Activated CD4-positive, alpha-beta T cell treated with anti-CD3 and anti-CD28 coated beads, Interleukin-2, amount 10 ng/mL, durations not matched to agents 24 days and 14 days (primary cell): ENCODE data around the gene ADAMTS7. TPM values are rescaled to one million over a fixed set of nuclear protein-coding genes. Genes with fewer than 3 reads are reported as not detected.
"Not testable (repeated sequence)": the region's sequence is repeated elsewhere in the genome, so short reads cannot be mapped to it uniquely, and the experiment has no call there.

Experiments
- DNase-seq: peaks from one replicate; pipeline ENCODE4 v3.0.0; 2022
- H3K27ac Mint-ChIP-seq: one replicate; pipeline ENCODE4 v1.8.0; 2022; ENCODE audit warnings: mild to moderate bottlenecking, mixed read lengths
- H3K27me3 Mint-ChIP-seq: one replicate; pipeline ENCODE4 v1.8.0; 2022; ENCODE audit warnings: mixed read lengths
- H3K36me3 Mint-ChIP-seq: one replicate; pipeline ENCODE4 v1.8.0; 2022; ENCODE audit warnings: low read depth, mild to moderate bottlenecking, mixed read lengths
- H3K4me1 Mint-ChIP-seq: one replicate; pipeline ENCODE4 v1.8.0; 2021; ENCODE audit warnings: mixed read lengths
- H3K4me3 Mint-ChIP-seq: one replicate; pipeline ENCODE4 v1.8.0; 2022; ENCODE audit warnings: mild to moderate bottlenecking, moderate library complexity, mixed read lengths
- H3K9me3 Mint-ChIP-seq: one replicate; pipeline ENCODE4 v1.8.0; 2021; ENCODE audit warnings: mixed read lengths
- intact Hi-C: fragments of 100-400 bp; cut with micrococcal nuclease; formaldehyde crosslinking; loops from one replicate; pipeline ENCODE4 v1.15.1; 2023
- total RNA-seq: library from RNA; stranded (reverse); gene quantifications from 2 replicates; pipeline ENCODE4 v1.2.3, GENCODE V29; 2022

Gene ADAMTS7
- total RNA-seq, 1 donor from 2014 or later: 1.3 TPM

DNA sequence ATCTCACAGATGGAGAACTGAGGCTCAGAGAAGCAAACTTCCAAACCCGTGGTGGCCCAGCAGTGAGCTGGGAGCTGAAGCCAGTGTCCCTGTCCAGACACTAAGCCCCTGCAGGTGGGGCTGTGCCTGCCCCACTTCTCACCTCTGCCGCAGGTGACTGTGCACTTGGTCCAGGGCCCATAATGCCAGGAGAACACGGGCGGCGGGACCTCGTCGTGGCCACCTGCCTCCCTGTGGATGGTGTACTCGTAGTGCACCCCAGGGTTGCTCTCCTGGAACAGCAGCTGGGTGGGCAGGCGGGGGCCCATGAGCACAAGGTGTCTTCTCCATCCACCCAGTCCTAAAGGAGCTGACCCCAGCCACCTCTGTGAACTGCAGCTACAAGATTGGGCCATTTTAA is 40.2 kb downstream of the ADAMTS7 start:
- not testable (repeated sequence) for H3K27me3 Mint-ChIP-seq, H3K4me1 Mint-ChIP-seq, DNase-seq, H3K4me3 Mint-ChIP-seq, H3K27ac Mint-ChIP-seq, H3K36me3 Mint-ChIP-seq, H3K9me3 Mint-ChIP-seq
- intact Hi-C loops: loop anchor here (10.0 kb wide), 1 partner anchor 796 kb away; no protein-coding TSS in a partner anchor

DNA sequence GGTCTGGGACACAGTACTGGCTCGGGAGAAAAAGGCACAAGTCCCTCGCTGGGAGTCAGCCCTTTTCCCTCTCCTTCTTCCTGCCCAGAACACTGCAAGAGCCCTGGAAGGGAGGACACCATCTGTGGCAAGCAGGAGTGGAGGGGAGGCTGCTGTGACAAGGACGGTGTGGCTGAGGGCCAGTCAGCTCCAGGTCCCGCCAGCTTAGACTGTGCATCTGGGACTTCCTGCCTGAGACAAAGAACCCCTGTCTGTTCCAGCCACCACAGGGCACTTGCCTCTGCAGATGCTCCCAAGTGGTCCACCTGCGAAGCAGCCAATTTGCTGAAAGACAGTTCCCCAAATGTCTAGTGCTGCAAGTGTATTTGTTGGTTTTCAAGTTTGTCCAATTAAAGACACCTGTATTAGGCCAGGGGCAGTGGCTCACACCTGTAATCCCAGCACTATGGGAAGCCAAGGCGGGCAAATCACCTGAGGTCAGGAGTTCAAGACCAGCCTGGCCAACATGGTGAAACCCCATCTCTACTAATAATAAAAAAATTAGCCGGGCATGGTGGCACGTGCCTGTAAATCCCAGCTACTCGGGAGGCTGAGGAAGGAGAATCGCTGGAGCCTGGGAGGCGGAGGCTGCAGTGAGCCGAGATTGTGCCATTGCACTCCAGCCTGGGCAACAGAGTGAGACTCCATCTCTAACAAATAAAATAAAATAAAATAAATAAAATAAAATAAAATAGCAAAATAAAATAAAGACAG is 41.6 kb downstream of the ADAMTS7 start:
- not testable (repeated sequence) for H3K4me1 Mint-ChIP-seq, H3K4me3 Mint-ChIP-seq, H3K27me3 Mint-ChIP-seq, H3K9me3 Mint-ChIP-seq, DNase-seq, H3K36me3 Mint-ChIP-seq, H3K27ac Mint-ChIP-seq
- intact Hi-C loops: loop anchor here (10.0 kb wide), 1 partner anchor 795 kb away; no protein-coding TSS in a partner anchor

GRCh38 chr15:78768531-78769408 is 42.5 kb downstream of the ADAMTS7 start:
- Mint-ChIP-seq H3K4me1 (no peaks in the 10 kb centered on the region), H3K4me3 (no peak overlapping the region), H3K27ac (peak overlapping the region; percentile 37), H3K9me3 (no peaks in the 10 kb centered on the region), H3K36me3 (no peaks in the 10 kb centered on the region), H3K27me3 (no peaks in the 10 kb centered on the region)
- DNase-seq: no peak
- intact Hi-C loops: no loop called here

DNA sequence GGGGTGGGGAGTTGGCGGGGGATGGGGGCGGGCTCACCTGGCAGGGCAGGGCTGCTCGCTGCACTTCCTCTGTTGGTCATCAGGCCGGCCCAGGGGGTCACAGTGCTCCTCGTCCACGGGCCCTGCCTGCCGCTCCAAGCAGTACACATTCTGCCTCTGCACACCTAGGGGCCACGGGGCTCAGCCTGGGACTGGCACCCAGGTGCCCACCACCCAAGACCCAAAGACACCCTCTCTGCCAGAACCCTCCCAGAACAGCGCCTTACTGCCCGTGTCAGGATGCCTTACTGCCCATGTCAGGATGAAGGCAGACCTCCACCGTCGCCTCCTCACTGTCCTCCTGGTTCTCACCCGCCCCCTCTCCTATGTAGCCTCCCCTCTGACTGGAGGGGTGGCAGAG is 43.2 kb downstream of the ADAMTS7 start:
- Mint-ChIP-seq H3K4me1 (peaks cover 2% of the 10 kb centered on the region), H3K9me3 (no peaks in the 10 kb centered on the region)

DNA sequence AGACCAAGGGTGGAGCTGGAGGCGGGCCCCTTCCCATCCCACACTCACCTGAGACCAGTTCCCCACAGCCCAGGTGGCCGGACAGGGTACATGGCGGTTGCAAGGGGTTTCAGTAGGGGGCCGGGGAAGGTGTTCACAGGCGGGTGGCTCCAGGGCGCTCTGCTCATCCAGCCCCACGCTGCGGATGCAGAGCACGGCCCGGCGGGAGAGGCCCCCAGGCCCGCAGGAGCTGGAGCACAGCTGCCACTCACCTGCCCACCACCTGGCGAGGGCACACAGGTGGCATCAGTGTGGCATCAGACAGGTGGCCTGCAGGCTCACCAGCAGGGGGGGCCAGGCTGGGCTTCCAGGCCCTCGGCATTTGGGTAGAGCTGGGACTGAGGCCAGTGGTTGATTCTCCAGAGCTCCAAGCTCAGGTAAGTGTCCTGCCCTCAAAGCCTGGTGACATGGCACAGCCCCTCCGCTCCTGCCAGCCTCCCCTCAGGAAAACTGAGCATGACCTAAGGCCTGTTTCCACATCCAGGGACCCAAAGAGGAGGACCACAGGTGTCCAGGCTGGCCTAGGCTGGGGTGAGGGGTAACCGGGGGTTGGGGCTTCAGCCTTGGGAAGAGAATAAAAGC is 43.8 kb downstream of the ADAMTS7 start:
- no peaks in the 10 kb centered on the region for H3K9me3 Mint-ChIP-seq
- no peak overlapping the region for H3K27ac Mint-ChIP-seq
- intact Hi-C loops: no loop called here
- no peaks in the 10 kb centered on the region for H3K27me3 Mint-ChIP-seq
- peaks cover 2% of the 10 kb centered on the region for H3K4me1 Mint-ChIP-seq
- no peak for DNase-seq
- H3K4me3 Mint-ChIP-seq: no peak overlapping the region
- H3K36me3 Mint-ChIP-seq: no peaks in the 10 kb centered on the region

More for the DNA sequence above, 43.2 kb downstream of the ADAMTS7 start:
- DNase-seq: no peak
- no peak overlapping the region for H3K27ac Mint-ChIP-seq
- H3K4me3 Mint-ChIP-seq: no peak overlapping the region
- intact Hi-C loops: no loop called here
- no peaks in the 10 kb centered on the region for H3K27me3 Mint-ChIP-seq
- no peaks in the 10 kb centered on the region for H3K36me3 Mint-ChIP-seq

DNA sequence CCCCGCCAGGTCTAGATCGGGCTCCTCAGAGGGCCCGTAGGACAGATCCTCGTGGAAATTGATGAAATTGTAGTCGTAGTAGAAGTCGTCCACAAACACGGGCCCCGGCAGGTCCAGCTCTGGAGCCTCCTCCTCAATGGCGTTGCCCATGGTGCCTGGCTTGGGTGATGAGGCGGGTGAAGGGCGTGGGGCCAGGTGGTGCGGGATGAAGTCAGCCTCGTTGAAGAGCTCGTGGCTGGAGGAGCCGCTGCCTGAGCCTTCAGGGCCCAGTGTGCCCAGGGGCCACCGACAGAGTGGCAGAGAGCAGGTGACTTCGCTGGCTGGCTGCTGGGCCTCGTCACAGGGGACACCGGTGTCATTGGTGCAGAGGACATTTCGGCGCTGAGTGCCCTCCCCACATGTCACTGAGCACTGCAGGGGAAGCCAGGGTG is 44.6 kb downstream of the ADAMTS7 start:
- intact Hi-C loops: not testable (repeated sequence)

GRCh38 chr15:78766041-78766440 is 45.2 kb downstream of the ADAMTS7 start:
- H3K27me3 Mint-ChIP-seq: no peaks in the 10 kb centered on the region
- DNase-seq: no peak
- no peaks in the 10 kb centered on the region for H3K9me3 Mint-ChIP-seq
- H3K27ac Mint-ChIP-seq: no peak overlapping the region
- no peaks in the 10 kb centered on the region for H3K36me3 Mint-ChIP-seq
- peaks cover 12% of the 10 kb centered on the region for H3K4me1 Mint-ChIP-seq
- intact Hi-C loops: no loop called here
- H3K4me3 Mint-ChIP-seq: no peak overlapping the region

More for the DNA sequence above, 44.6 kb downstream of the ADAMTS7 start:
- not testable (repeated sequence) for H3K36me3 Mint-ChIP-seq, H3K4me1 Mint-ChIP-seq, H3K9me3 Mint-ChIP-seq, DNase-seq, H3K27ac Mint-ChIP-seq, H3K27me3 Mint-ChIP-seq, H3K4me3 Mint-ChIP-seq

DNA sequence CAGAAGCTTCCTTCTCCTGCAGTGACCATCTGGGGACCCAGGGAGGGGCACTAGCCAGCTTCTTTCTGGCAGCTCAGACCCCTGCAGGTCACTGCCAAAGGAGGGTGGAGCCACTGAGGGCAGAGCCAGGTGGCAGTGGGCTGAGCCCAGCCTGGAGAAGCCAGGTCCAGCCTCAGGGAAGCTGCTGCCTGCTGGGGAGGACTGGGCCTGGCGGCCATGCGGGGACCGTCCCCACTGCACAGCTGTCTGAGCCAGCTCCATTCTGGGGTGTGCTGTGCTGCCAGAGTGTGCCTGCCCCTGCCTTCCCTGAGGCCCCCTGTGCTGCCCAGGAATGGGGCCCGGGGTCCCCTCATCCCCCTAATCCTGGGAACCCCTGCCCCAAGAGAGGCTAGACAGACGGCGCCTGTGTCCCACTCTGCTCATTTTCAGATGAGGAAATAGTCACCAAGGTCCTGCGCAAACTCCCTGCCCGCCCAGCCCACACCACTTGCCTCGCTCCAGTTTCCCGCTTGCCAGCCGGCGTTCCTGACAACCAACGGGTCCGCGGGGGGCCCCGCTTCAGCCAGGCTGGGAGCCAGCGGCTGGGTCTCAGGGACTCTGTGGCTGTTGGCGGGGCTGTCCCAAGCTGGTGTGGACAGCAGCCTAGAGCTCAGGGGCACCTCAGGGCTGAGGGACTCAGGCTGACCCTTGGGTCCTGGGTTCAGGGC is 46.0 kb downstream of the ADAMTS7 start:
- H3K4me3 Mint-ChIP-seq, H3K36me3 Mint-ChIP-seq, H3K27me3 Mint-ChIP-seq, H3K9me3 Mint-ChIP-seq, H3K27ac Mint-ChIP-seq, intact Hi-C loops, DNase-seq: not testable (repeated sequence)
- peaks cover 16% of the 10 kb centered on the region for H3K4me1 Mint-ChIP-seq

DNA sequence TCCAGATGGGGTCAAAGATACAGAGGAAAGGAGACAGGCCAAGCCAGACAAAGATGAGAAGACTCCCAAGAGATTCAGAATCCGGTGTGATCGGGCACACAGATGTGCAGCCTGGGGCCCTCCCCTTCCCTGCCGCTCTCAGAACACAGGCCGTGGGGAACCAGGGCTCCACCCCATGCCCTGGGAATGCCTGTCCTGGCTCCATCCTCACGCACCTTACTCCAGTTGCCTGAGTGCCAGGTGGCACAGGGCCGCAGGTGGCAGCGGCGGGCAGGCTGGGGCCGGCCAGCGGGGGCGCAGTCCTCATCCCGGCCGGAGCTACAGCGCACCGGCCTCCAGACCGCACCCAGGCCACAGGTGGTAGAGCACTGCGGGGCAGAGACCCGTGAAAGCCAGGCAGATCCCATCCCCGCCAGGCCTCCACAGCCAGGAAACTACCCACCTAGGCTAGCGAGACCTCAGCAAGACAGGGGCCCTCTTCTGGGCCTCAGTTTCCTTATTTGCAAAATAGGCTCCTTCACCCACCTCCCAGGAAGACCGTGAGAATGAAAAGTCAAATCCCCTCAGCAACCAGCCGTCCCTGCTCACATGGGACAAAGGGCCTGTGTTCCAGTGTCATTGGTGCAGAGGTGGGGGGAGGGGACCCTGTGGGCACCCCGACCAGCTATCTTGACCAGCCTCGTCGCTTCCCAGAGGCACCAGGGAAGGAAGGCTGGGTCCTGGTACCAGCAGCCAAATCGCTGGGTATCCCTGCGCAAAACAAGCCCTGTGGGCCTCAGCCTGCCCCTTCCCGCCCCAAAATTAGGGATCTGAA is 46.7 kb downstream of the ADAMTS7 start:
- H3K4me3 Mint-ChIP-seq, H3K27me3 Mint-ChIP-seq, DNase-seq, intact Hi-C loops, H3K27ac Mint-ChIP-seq, H3K9me3 Mint-ChIP-seq, H3K36me3 Mint-ChIP-seq: not testable (repeated sequence)
- H3K4me1 Mint-ChIP-seq: peaks cover 16% of the 10 kb centered on the region

DNA sequence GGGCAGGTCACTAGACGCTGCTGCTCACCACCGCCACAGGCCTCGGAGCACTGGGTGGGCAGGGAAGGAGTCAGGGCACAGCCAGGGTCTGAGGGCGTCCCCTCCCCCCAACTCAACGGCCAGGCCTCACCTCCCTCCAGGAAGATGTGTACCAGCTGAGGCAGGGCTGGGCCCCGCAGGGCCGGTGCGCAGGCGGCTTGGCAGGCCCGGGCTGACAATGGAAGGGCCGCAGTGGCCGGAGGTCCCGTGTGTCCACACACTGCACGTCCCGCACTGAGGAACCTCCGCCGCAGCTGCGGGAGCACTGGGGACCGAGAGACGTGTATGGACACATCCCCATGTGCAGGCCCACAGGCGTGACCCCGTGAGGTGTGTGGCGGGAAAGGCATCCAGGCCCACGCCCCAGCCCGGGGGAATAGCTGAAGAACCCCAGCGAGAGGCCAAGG is 47.4 kb downstream of the ADAMTS7 start:
- no peaks in the 10 kb centered on the region for H3K27me3 Mint-ChIP-seq
- peaks cover 16% of the 10 kb centered on the region for H3K4me1 Mint-ChIP-seq
- H3K36me3 Mint-ChIP-seq: no peaks in the 10 kb centered on the region
- DNase-seq: no peak
- no peak overlapping the region for H3K4me3 Mint-ChIP-seq
- intact Hi-C loops: no loop called here
- no peak overlapping the region for H3K27ac Mint-ChIP-seq
- no peaks in the 10 kb centered on the region for H3K9me3 Mint-ChIP-seq

DNA sequence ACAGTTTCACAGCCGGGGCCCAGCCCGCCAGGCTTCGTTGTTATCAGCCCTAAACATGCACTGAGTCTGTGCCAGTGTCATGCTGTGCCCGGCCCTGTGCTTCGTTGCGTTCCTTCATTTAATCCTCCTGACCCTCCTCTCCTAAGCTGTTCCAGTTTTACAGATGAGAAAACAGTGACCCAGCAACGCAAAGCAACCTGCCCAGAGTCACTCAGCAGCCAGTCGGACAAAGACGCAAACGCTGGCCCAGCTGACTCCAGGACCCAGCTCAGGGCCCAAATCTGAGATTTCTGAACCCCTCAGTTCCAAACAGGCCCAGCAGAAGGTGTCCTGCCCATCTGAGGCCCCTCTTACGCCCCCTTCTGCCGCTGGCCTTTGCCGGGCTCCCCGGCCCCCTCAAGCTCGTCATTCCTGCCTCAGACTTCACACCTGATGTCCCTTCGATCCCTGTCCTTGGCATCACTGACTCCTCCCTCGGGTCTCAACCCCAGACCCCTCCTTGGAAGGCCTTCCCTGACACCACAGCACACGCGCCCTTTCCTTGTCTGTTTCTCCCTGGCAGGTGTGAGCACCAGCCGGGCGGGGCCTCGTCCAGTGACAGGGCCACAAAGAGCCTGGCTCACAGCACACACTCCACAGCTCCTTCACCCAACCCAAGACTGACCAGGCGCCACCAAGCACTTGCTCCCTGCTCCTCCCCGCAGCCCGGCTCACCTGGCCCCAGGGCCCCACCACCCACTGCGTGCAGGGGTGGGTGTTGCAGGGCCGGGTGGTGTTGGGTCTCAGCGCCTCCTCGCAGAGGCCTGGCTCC is 48.1 kb downstream of the ADAMTS7 start:
- no peaks in the 10 kb centered on the region for H3K9me3 Mint-ChIP-seq
- H3K36me3 Mint-ChIP-seq: no peaks in the 10 kb centered on the region
- H3K4me1 Mint-ChIP-seq: peaks cover 16% of the 10 kb centered on the region
- H3K27me3 Mint-ChIP-seq: no peaks in the 10 kb centered on the region
- H3K4me3 Mint-ChIP-seq: no peak overlapping the region
- intact Hi-C loops: no loop called here
- DNase-seq: no peak
- peak overlapping the region; percentile 80 for H3K27ac Mint-ChIP-seq

- Mint-ChIP-seq H3K27ac (peak overlapping the region; percentile 91), H3K4me1 (peaks cover 17% of the 10 kb centered on the region)
- H3K27me3 Mint-ChIP-seq, H3K36me3 Mint-ChIP-seq, H3K4me3 Mint-ChIP-seq, DNase-seq, intact Hi-C loops, H3K9me3 Mint-ChIP-seq: not testable (repeated sequence)
Observed at GRCh38 chr15:78762386-78762961, 48.8 kb downstream of the ADAMTS7 start.
